Activated CD8-positive, alpha-beta T cell treated with anti-CD3 and anti-CD28 coated beads, Interleukin-2, amount 10 ng/mL, durations not matched to agents 7 days and 5 days (primary cell): ENCODE results near the gene C1QTNF2. TPM values are rescaled to one million over a fixed set of nuclear protein-coding genes. Genes with fewer than 3 reads are reported as not detected.

Source experiments
- ATAC-seq: fragments of 150-1000 bp; cut with Tn5 transposase; one replicate; pipeline ENCODE4 v1.10.0; 2021; ENCODE audit warnings: moderate library complexity
- CTCF ChIA-PET: fragments of 350-600 bp; sonication (Branson Sonifier 250); formaldehyde crosslinking; loops from one replicate; lab custom pipeline; 2021; ENCODE audit warnings: antibody characterized with exemption; lab: Charles Lee
- POLR2A ChIA-PET: fragments of 350-600 bp; sonication (Branson Sonifier 250); formaldehyde crosslinking; loops from one replicate; lab custom pipeline; 2021; ENCODE audit warnings: antibody characterized with exemption; lab: Charles Lee
- DNase-seq: peaks from one replicate; pipeline ENCODE4 v3.0.0-alpha.2; 2020
- H3K27ac Mint-ChIP-seq: one replicate; pipeline ENCODE4 v1.8.0; 2021; ENCODE audit warnings: mild to moderate bottlenecking, mixed read lengths
- H3K27me3 Mint-ChIP-seq: one replicate; pipeline ENCODE4 v1.8.0; 2021; ENCODE audit warnings: low read depth, mixed read lengths
- H3K36me3 Mint-ChIP-seq: one replicate; pipeline ENCODE4 v1.8.0; 2021; ENCODE audit warnings: low read depth, mixed read lengths
- H3K4me1 Mint-ChIP-seq: one replicate; pipeline ENCODE4 v1.8.0; 2021; ENCODE audit warnings: low read depth, mixed read lengths
- H3K4me3 Mint-ChIP-seq: one replicate; pipeline ENCODE4 v1.8.0; 2021; ENCODE audit warnings: mild to moderate bottlenecking, mixed read lengths
- H3K9me3 Mint-ChIP-seq: one replicate; pipeline ENCODE4 v1.8.0; 2022; ENCODE audit warnings: mixed read lengths; ENCODE audit not compliant: insufficient read depth
- total RNA-seq, 2 experiments: library from RNA; stranded (reverse); gene quantifications; one replicate each; pipeline ENCODE4 v1.2.3, GENCODE V29; 2021

C1QTNF2 gene
- total RNA-seq, 2 experiments from 2014 or later, result not detected

DNA sequence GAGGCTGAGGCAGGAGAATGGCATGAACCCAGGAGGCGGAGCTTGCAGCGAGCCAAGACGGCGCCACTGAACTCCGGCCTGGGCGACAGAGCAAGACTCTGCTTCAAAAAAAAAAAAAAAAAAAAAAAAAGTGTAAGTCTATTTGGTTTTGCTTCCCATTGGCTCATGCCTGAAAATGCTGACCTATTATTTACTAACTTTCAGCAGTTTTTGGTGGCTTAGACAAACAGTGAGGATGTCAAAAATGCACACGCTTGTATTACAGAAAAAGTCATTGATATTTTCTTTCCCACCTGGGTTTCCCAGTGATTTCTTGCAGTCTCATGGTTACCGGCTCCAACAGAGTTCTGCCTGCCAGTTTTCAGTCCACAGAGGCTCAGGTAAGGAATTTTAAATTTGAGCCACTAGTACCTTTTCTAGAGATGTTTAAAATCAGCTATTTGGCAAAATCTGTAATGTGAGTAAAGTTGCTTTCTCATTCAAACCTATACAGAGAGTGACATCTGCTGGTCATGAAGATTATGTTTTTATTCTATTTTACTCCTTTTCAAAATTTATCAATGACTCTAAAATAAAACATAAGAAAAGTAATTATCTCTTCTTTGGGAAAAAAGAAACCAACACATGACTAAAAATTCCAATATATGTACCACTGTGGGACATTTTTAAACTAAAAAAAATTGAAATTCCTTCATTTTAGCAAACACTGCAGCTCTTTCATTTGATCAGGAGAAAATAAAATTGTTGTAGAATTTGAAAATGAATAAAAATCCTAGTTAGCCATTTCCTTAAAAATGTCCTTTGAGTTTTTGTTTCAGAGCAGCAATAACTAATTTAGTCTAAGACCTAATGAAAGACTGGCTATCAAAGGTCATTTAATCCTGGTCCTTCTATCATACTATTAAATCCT is 20.6 kb upstream of the C1QTNF2 start:
- DNase-seq (no peak), ATAC-seq (no peak)
- ChIA-PET CTCF (interaction anchor here (0.7 to 4.1 kb wide), 15 partner anchors 9 to 369 kb away, joined by 3 to 20 read pairs (median 5); partner anchors contain the start of gene FAM200C), POLR2A (no interaction called here)
- H3K4me3 Mint-ChIP-seq, result no peak overlapping the region
- peaks cover 5% of the 10 kb centered on the region for H3K36me3 Mint-ChIP-seq
- H3K9me3 Mint-ChIP-seq, result peaks cover 15% of the 10 kb centered on the region
- H3K27ac Mint-ChIP-seq, result no peak overlapping the region
- no peaks in the 10 kb centered on the region for H3K4me1 Mint-ChIP-seq
- no peaks in the 10 kb centered on the region for H3K27me3 Mint-ChIP-seq

- CTCF ChIA-PET, result no interaction called here
- peaks cover 15% of the 10 kb centered on the region for H3K9me3 Mint-ChIP-seq
These were observed 17.0 kb upstream of the C1QTNF2 start for GRCh38 chr5:160387445-160387844.

GRCh38 chr5:160385496-160385895 is 15.1 kb upstream of the C1QTNF2 start:
- no peaks in the 10 kb centered on the region for H3K4me1 Mint-ChIP-seq
- peaks cover 12% of the 10 kb centered on the region for H3K27me3 Mint-ChIP-seq
- DNase-seq (no peak), ATAC-seq (no peak)
- H3K9me3 Mint-ChIP-seq, result peaks cover 15% of the 10 kb centered on the region
- peaks cover 5% of the 10 kb centered on the region for H3K36me3 Mint-ChIP-seq
- CTCF ChIA-PET, result no interaction called here
- H3K4me3 Mint-ChIP-seq, result no peak overlapping the region
- no peak overlapping the region for H3K27ac Mint-ChIP-seq
- POLR2A ChIA-PET, result no interaction called here

More at GRCh38 chr5:160387445-160387844, 17.0 kb upstream of the C1QTNF2 start:
- Mint-ChIP-seq H3K36me3 (peaks cover 5% of the 10 kb centered on the region), H3K27me3 (peaks cover 4% of the 10 kb centered on the region), H3K4me3 (no peak overlapping the region), H3K4me1 (no peaks in the 10 kb centered on the region), H3K27ac (no peak overlapping the region)
- POLR2A ChIA-PET, result no interaction called here
- DNase-seq (no peak), ATAC-seq (no peak)

GRCh38 chr5:160384681-160385080 is 14.3 kb upstream of the C1QTNF2 start:
- no peak for DNase-seq
- no peak for ATAC-seq
- CTCF ChIA-PET, result no interaction called here
- Mint-ChIP-seq H3K9me3 (peaks cover 15% of the 10 kb centered on the region), H3K27ac (no peak overlapping the region), H3K4me1 (no peaks in the 10 kb centered on the region), H3K27me3 (peaks cover 12% of the 10 kb centered on the region), H3K36me3 (peaks cover 5% of the 10 kb centered on the region), H3K4me3 (no peak overlapping the region)
- POLR2A ChIA-PET, result no interaction called here

GRCh38 chr5:160382346-160382745 is 11.9 kb upstream of the C1QTNF2 start:
- ATAC-seq, result no peak

GRCh38 chr5:160380041-160380440 is 9.6 kb upstream of the C1QTNF2 start:
- DNase-seq (no peak), ATAC-seq (no peak)
- ChIA-PET POLR2A (no interaction called here), CTCF (interaction anchor here (0.8 to 1.7 kb wide), 2 partner anchors 10 to 11 kb away, joined by 3 to 4 read pairs; partner anchors contain the start of gene C1QTNF2)
- H3K4me1 Mint-ChIP-seq, result no peaks in the 10 kb centered on the region
- no peak overlapping the region for H3K27ac Mint-ChIP-seq
- no peak overlapping the region for H3K4me3 Mint-ChIP-seq
- H3K36me3 Mint-ChIP-seq, result no peaks in the 10 kb centered on the region
- H3K9me3 Mint-ChIP-seq, result no peaks in the 10 kb centered on the region
- H3K27me3 Mint-ChIP-seq, result peaks cover 25% of the 10 kb centered on the region

More at GRCh38 chr5:160382346-160382745, 11.9 kb upstream of the C1QTNF2 start:
- H3K27me3 Mint-ChIP-seq, result peaks cover 17% of the 10 kb centered on the region
- H3K36me3 Mint-ChIP-seq, result no peaks in the 10 kb centered on the region
- H3K9me3 Mint-ChIP-seq, result peaks cover 2% of the 10 kb centered on the region
- CTCF ChIA-PET, result no interaction called here
- POLR2A ChIA-PET, result interaction anchor here (0.6 kb wide), 1 partner anchor 40 kb away, joined by 4 read pairs; no protein-coding TSS in a partner anchor
- H3K4me3 Mint-ChIP-seq, result no peak overlapping the region
- no peak overlapping the region for H3K27ac Mint-ChIP-seq
- H3K4me1 Mint-ChIP-seq, result no peaks in the 10 kb centered on the region
- no peak for DNase-seq

DNA sequence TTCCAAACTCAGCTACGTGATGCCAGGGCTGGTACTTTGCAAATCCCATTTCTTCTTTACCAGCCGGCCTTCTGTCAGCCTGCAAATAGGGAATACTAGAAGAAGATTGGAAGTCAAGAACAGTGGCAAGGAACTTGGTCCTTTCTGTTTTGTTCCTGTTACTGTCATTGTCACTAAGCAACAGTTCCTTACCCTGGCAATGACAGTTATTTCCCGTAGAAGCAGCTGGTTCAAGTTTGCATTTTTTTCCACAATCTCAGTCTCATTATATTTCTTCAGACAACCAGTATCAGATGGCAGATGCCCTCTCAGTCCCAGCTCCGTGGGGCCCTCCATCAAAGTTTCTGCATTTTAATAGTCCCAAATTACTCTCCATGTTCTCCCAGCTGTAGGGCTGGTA is 9.1 kb upstream of the C1QTNF2 start:
- POLR2A ChIA-PET, result no interaction called here
- ATAC-seq, result no peak
- peaks cover 29% of the 10 kb centered on the region for H3K27me3 Mint-ChIP-seq
- H3K9me3 Mint-ChIP-seq, result no peaks in the 10 kb centered on the region
- no peak for DNase-seq
- no peak overlapping the region for H3K4me3 Mint-ChIP-seq
- H3K4me1 Mint-ChIP-seq, result no peaks in the 10 kb centered on the region
- no peaks in the 10 kb centered on the region for H3K36me3 Mint-ChIP-seq
- CTCF ChIA-PET, result interaction anchor here (1.6 to 1.7 kb wide), 2 partner anchors 9 to 12 kb away, joined by 3 to 9 read pairs; partner anchors contain the start of gene C1QTNF2
- H3K27ac Mint-ChIP-seq, result no peak overlapping the region

GRCh38 chr5:160378330-160378729 is 7.9 kb upstream of the C1QTNF2 start:
- H3K36me3 Mint-ChIP-seq, result no peaks in the 10 kb centered on the region
- peaks cover 34% of the 10 kb centered on the region for H3K27me3 Mint-ChIP-seq
- ATAC-seq (no peak), DNase-seq (no peak)
- H3K4me1 Mint-ChIP-seq, result no peaks in the 10 kb centered on the region
- no peak overlapping the region for H3K4me3 Mint-ChIP-seq
- no peaks in the 10 kb centered on the region for H3K9me3 Mint-ChIP-seq
- ChIA-PET CTCF (interaction anchor here (1.6 to 1.7 kb wide), 2 partner anchors 8 to 13 kb away, joined by 3 to 9 read pairs; partner anchors contain the start of gene C1QTNF2), POLR2A (interaction anchor here (0.6 kb wide), 1 partner anchor 339 kb away, joined by 4 read pairs; no protein-coding TSS in a partner anchor)
- no peak overlapping the region for H3K27ac Mint-ChIP-seq

DNA sequence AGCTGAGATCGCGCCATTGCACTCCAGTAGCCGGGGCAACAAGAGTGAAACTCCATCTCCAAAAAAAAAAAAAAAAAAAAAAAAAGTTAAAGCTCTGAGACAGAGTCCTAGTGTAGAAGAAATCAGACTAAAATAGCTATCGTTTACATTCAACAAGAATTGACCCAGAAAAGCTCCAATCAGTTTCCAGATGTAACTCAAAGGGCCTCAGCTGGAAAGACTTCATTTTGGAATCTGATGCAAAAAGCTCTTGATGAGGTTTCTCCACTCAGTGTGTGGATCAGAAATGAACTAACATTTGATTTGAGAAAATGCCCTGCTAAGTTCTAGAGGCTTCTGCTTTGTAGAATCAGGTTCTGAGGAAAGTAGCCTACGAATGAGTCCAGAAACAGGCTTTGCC is 7.2 kb upstream of the C1QTNF2 start:
- H3K9me3 Mint-ChIP-seq, result no peaks in the 10 kb centered on the region
- peaks cover 40% of the 10 kb centered on the region for H3K27me3 Mint-ChIP-seq
- H3K36me3 Mint-ChIP-seq, result no peaks in the 10 kb centered on the region
- no peaks in the 10 kb centered on the region for H3K4me1 Mint-ChIP-seq
- ATAC-seq (no peak), DNase-seq (no peak)
- no peak overlapping the region for H3K27ac Mint-ChIP-seq
- H3K4me3 Mint-ChIP-seq, result no peak overlapping the region
- ChIA-PET CTCF (interaction anchor here (0.9 kb wide), 1 partner anchor 356 kb away, joined by 3 read pairs; no protein-coding TSS in a partner anchor), POLR2A (no interaction called here)

- no peaks in the 10 kb centered on the region for H3K4me1 Mint-ChIP-seq
- ChIA-PET POLR2A (no interaction called here), CTCF (interaction anchor here (0.8 kb wide), 1 partner anchor 14 kb away, joined by 4 read pairs; no protein-coding TSS in a partner anchor)
- no peaks in the 10 kb centered on the region for H3K36me3 Mint-ChIP-seq
- no peak overlapping the region for H3K27ac Mint-ChIP-seq
- no peak overlapping the region for H3K4me3 Mint-ChIP-seq
- DNase-seq (no peak), ATAC-seq (no peak)
- H3K27me3 Mint-ChIP-seq, result peaks cover 45% of the 10 kb centered on the region
- no peaks in the 10 kb centered on the region for H3K9me3 Mint-ChIP-seq
These were observed 6.0 kb upstream of the C1QTNF2 start for GRCh38 chr5:160376416-160376815.

- ChIA-PET CTCF (no interaction called here), POLR2A (interaction anchor here (0.6 kb wide), 1 partner anchor 64 kb away, joined by 3 read pairs; no protein-coding TSS in a partner anchor)
- Mint-ChIP-seq H3K4me3 (no peak overlapping the region), H3K27ac (no peak overlapping the region), H3K36me3 (no peaks in the 10 kb centered on the region), H3K4me1 (peaks cover 3% of the 10 kb centered on the region), H3K27me3 (peaks cover 48% of the 10 kb centered on the region), H3K9me3 (no peaks in the 10 kb centered on the region)
- ATAC-seq (no peak), DNase-seq (no peak)
These were observed 5.3 kb upstream of the C1QTNF2 start for GRCh38 chr5:160375701-160376100.

- no peak for ATAC-seq
- ChIA-PET CTCF (no interaction called here), POLR2A (interaction anchor here (0.6 kb wide), 1 partner anchor 63 kb away, joined by 3 read pairs; no protein-coding TSS in a partner anchor)
- no peak for DNase-seq
- H3K9me3 Mint-ChIP-seq, result no peaks in the 10 kb centered on the region
- no peak overlapping the region for H3K27ac Mint-ChIP-seq
- peaks cover 50% of the 10 kb centered on the region for H3K27me3 Mint-ChIP-seq
- H3K4me3 Mint-ChIP-seq, result no peak overlapping the region
- H3K36me3 Mint-ChIP-seq, result no peaks in the 10 kb centered on the region
- peaks cover 5% of the 10 kb centered on the region for H3K4me1 Mint-ChIP-seq
These were observed 4.7 kb upstream of the C1QTNF2 start for GRCh38 chr5:160375166-160375565.
